ENCODE measurements around the gene FAM118A. TPM values are rescaled to one million over a fixed set of nuclear protein-coding genes. Genes with fewer than 3 reads are reported as not detected.

Gene FAM118A
- total RNA-seq, 1 experiment from 2014 or later, result 37.9 TPM

- no peaks in the 10 kb centered on the region for H3K36me3 Mint-ChIP-seq (ENCODE audit: insufficient read depth in 1 of 3, low read depth in 3 of 3)
- no peak for DNase-seq
- Histone ChIP-seq H4K20me1 (ENCODE audit: control insufficient read depth, insufficient read depth, insufficient read length) (no peaks in the 10 kb centered on the region), H3K14ac (ENCODE audit: insufficient read depth, low read length) (no peak overlapping the region), H2BK5ac (ENCODE audit: insufficient read length, low read length) (no peak overlapping the region), H3K23me2 (ENCODE audit: insufficient read length, low read depth, low read length, poor library complexity, severe bottlenecking) (peaks cover 14% of the 10 kb centered on the region), H3K27ac (ENCODE audit: insufficient read length, low read depth, low read length) (no peak overlapping the region), H2BK15ac (ENCODE audit: low read depth, low read length) (no peak overlapping the region), H3K79me2 (ENCODE audit: insufficient read depth, low read length) (no peaks in the 10 kb centered on the region), H2AFZ (ENCODE audit: low read length) (no peak overlapping the region), H3K4me1 (ENCODE audit: insufficient read depth, low read length) (peaks cover 2% of the 10 kb centered on the region; the same call in 1 of the 2 replicates), H2AK5ac (ENCODE audit: insufficient read length, low read length) (no peak overlapping the region), H2BK120ac (ENCODE audit: low read depth, low read length, poor library complexity, severe bottlenecking) (no peak overlapping the region), H3K18ac (ENCODE audit: insufficient read length, low read depth, low read length) (no peak overlapping the region), H3K9ac (ENCODE audit: extremely low read depth, insufficient read length, low read length) (no peak overlapping the region), H3K79me1 (ENCODE audit: insufficient read depth, low read depth, low read length, poor library complexity, severe bottlenecking) (no peaks in the 10 kb centered on the region), H4K8ac (replicated peaks; ENCODE audit: insufficient read length, low read depth, low read length) (no peak overlapping the region), H3T11ph (ENCODE audit: low read length) (no peak overlapping the region), H3K9me3 (ENCODE audit: control insufficient read depth, low read depth, low read length) (no peaks in the 10 kb centered on the region), H3K56ac (ENCODE audit: insufficient read length, low read depth, low read length) (no peak overlapping the region), H4K5ac (ENCODE audit: insufficient read length, low read depth, low read length) (no peak overlapping the region), H3K4ac (ENCODE audit: low read depth, low read length) (no peak overlapping the region), H2BK20ac (ENCODE audit: low read depth, low read length, poor library complexity, severe bottlenecking) (no peak overlapping the region), H3K4me2 (ENCODE audit: insufficient read depth, insufficient read length, low read length) (no peak overlapping the region), H4K91ac (ENCODE audit: insufficient read length, low read depth, low read length) (no peak overlapping the region), H3K27me3 (ENCODE audit: insufficient read depth, low read length) (no peaks in the 10 kb centered on the region; the same call in 1 of the 2 replicates), H3K23ac (ENCODE audit: insufficient read length, low read depth, low read length) (no peak overlapping the region), H2BK12ac (ENCODE audit: insufficient read length, low read depth, low read length) (no peak overlapping the region)
- peaks cover 47% of the 10 kb centered on the region for H3K27me3 Mint-ChIP-seq (ENCODE audit: low read depth)
- H3K4me3 Mint-ChIP-seq, result no peak overlapping the region
- H3K27ac Mint-ChIP-seq, result no peak overlapping the region
- TF ChIP-seq CTCF (conservative IDR thresholded peaks at IDR 0.05), result no peak
- H3K4me1 Mint-ChIP-seq, result peaks cover 15 to 20% of the 10 kb centered on the region in 2 experiments
- no CpG with 5 or more reads among the region's 7 CpGs for WGBS (ENCODE audit: extremely low coverage, insufficient read length, low lambda C conversion rate)
- no peaks in the 10 kb centered on the region for H3K9me3 Mint-ChIP-seq
Measured at GRCh38 chr22:45265535-45265934, 44.2 kb upstream of the FAM118A start.
